GM19372 (cell line): ENCODE measurements around the gene PMIS2.

ENCODE experiments used
- ATAC-seq: cut with Tn5 transposase; IDR thresholded peaks from one replicate; pipeline ENCODE4 v1.9.1; 2021; ENCODE audit warnings: mild to moderate bottlenecking, low read depth, moderate library complexity; ENCODE audit not compliant: unreplicated experiment

The PMIS2 gene

DNA sequence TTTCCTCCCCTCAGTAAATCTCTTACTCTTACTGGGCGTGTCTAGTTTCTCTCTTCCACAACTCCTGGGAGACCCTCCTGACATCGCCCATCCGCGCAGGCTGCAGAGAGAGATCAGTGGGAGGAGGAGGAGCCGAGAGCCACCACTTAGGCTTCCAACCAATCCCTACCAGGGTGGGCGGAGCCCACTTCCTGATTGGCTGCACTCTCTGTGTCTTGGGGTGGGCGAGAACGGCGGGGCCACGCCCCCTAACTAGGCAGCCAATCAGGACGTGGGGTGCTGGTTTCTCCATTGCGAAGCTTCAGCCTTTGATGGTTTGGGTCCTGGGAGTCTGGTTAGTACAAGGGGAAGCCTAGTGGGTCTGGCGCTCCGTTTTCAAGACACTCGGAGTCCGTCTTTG is at the start of gene PMIS2:
Gene PMIS2, plus strand, starts transcription at position 326 of the 400 bp plus-strand sequence. CDS start 87 bp downstream, outside the sequence.
- ATAC-seq = no peak

DNA sequence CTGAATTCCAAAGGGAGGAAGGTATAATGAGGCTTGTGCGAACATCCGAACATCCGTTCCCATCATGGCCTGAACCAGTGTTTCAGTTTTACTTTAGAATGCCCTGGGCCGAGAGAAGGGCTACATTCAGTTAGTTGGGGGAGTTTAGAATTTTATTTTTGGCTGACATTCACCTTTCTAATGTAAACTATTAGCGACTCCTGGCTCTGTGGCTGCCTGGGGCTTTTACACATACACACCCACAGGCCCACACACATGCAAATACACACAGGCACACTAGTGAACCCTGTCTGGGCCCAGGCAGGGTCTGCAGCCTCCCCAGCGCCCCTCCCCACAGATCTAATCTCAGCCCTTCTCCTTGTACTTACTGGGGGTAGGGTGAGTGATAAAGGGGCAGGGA is 46.7 kb upstream of the PMIS2 start:
- no peak for ATAC-seq

DNA sequence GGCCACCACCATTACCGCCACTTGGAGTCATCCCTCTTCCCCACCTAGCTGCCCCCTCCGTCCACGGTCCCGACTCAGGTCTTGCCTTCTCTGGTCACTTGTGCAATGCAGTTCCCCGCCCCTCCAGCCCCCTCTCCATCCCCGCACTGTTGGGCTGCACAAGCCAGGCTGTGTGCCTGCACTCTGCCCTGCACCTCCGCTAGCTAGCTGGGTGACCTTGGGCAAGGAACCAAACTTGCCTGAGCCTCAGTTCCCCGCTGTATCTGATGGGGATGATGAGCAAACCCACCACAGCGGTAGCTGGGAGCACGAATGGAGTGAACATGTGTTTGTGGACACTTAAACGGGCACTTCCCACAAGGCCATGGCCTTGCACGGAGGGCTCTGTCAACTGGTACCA is 46.1 kb upstream of the PMIS2 start:
- ATAC-seq = no peak

DNA sequence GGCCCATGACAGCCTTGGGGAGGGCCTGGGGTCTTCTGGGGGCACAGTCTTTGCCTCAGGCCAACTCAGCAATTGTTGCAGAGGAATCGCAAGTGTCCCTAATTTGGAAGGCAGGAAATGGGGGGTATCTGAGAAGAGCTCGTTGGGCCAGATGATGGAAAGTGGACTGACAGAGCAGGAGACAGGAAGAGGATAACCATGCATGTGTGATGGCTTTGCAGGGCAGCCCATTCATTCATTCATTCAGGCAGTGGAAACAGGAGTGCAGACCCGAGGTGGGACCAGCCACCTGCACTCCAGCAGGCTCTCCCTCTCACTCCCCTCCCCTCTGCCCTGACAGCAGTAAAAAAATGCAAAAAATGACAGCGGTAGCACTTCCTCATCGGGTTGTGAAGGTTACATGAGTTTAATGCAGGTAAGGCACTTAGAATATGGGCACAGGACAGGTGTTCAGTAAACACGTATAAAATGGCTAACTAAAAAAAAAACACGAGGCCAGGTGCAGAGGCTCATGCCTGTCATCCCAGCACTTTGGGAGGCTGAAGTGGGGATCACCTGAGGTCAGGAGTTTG is 45.5 kb upstream of the PMIS2 start:
- ATAC-seq = no peak

DNA sequence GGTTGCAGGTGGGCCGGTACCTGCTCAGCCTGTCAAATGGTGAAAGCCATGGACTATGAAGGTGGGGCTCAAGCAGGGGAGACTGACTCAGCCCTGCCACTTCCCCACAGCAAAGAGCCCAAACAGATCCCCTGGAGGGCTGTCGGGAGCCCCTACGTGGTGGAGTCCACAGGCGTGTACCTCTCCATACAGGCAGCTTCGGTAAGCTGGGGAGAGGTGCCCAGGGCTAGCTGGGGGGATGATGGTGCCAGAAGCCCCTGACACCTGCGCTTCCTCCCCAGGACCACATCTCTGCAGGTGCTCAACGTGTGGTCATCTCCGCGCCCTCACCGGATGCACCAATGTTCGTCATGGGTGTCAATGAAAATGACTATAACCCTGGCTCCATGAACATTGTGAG is 43.8 kb upstream of the PMIS2 start:
- ATAC-seq = no peak

DNA sequence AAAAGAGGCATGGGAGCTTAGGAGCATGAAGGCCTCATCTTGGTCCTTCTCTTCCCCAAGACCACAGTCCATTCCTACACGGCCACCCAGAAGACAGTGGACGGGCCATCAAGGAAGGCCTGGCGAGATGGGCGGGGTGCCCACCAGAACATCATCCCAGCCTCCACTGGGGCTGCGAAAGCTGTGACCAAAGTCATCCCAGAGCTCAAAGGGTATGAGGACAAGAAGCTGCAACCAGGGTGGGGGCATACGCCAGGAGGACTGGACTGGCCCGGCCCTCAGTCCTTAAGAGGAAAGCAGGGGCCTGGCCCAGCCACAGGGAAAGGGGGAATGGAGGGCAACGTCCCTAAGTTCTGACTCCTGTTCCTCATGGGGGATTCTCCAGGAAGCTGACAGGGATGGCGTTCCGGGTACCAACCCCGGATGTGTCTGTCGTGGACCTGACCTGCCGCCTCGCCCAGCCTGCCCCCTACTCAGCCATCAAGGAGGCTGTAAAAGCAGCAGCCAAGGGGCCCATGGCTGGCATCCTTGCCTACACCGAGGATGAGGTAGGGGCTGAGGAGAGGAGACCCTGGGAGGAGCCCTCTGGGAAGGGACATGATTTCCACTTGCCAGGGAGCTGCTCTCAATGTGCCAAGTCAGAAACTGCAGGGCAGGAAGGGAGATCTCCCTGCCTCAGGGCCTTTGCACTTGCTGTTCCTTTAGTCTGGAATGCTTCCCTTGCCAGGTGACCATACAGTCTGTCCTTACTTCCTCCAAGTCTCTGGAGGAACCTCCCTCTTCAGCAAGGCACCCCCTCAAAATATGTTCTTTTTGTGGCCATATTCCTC is 42.5 kb upstream of the PMIS2 start:
- no peak for ATAC-seq

DNA sequence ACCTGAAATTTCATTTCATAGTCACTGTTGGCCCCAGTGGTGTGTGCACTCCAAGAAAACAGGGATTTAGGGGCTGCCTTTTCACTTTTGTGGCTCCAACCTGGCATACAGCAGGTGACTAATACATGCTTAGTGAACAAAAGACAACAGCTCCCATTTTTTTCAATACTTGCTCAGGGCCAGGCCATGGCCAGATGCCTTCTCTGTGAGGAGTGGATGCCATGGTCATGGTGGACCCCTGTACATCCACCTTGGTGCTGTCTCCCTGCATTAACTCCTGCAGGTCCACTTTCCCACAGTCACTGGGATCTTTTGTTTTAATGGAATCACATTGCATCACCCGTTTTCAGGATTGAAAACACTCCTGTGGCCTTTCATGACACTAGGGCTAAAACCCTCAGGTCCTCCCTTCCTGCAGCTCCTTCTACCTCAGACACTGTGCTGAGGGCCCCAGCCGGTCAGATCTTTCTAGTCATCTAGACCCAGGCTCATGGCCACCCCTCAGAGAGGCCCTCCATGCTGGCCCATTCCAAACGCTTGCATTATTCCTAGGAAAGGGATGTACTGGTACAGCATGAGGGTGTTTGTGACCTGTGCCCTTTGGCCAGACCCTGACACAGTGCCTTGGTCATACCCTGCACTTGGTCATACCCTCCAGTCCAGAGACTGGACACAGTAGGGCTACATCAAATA is 41.7 kb upstream of the PMIS2 start:
- no peak for ATAC-seq

DNA sequence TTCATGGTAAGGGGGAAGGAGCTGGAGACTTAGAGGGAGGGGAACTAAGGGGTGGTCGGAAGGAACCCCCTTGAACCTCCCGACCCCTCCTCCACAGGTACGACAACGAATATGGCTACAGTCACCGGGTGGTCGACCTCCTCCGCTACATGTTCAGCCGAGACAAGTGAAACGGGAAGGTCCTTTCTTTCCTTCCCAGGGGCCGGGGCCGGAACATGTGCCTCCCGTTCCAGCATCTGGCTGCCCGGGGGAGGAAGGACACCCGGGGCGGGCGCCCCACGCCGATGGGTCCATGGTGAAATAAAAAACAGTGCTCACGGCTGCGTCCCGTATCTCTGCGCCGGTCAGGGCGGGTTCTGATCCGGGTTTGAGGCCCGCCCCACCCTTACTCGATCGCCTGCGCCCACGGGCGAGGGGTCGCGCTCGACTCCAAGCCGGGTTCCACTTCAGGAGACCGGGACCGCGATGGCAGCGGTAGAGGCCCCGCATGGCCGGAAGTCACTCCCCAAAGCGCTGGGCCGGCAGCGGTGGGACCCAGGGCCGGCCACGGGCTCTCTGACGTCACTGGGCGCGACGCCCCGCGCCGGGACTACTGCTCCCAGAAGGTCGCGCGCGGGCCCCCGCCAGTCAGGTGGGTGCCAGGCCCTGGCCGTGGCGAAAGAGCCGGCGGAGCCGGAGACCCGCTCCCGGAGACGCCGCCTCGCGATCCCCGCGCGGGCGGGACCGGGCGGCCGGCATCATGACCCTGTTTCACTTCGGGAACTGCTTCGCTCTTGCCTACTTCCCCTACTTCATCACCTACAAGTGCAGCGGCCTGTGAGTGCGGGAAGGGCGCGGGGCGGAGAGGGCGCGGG is 40.7 kb upstream of the PMIS2 start, which contains the start of gene TMEM147:
Gene TMEM147, plus strand, starts transcription at position 626 of the 854 bp plus-strand sequence. Its CDS starts 114 bp downstream, at position 740.
- ATAC-seq = peak; percentile 87

DNA sequence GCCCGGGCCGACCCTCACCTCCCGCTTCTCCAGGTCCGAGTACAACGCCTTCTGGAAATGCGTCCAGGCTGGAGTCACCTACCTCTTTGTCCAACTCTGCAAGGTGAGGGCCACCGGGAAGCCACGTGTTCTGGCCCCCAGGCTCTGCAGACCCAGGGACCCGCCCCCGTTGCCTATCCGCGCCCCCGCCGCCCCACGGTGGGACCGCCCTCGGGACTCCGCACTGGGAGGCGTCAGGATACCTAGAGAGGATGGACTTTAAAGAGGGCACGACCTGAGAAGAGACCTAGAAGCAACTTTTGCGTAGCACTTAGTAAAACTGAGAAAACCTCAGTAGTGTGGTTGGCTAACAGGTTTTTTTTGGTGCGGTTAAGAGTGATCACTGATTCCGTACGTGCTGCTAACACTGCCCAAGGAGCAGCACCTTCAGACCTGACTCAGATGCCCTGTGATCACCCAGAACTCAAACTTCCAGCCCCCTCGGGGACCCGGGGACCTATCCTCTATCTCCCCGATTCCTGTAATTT is 40.1 kb upstream of the PMIS2 start:
- peak; percentile 48 for ATAC-seq

DNA sequence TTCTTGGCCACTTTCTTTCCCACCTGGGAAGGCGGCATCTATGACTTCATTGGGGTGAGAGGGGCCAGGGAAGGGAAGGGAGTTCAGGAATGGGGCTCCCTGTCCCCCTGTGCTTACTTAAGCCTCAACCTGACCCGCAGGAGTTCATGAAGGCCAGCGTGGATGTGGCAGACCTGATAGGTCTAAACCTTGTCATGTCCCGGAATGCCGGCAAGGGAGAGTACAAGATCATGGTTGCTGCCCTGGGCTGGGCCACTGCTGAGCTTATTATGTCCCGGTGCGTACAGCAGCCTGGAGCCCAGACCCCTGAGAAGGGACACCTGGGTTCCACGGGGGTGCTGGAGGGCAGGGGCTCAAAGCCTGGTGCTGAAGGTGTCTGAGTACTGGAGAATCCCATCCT is 39.4 kb upstream of the PMIS2 start:
- no peak for ATAC-seq

DNA sequence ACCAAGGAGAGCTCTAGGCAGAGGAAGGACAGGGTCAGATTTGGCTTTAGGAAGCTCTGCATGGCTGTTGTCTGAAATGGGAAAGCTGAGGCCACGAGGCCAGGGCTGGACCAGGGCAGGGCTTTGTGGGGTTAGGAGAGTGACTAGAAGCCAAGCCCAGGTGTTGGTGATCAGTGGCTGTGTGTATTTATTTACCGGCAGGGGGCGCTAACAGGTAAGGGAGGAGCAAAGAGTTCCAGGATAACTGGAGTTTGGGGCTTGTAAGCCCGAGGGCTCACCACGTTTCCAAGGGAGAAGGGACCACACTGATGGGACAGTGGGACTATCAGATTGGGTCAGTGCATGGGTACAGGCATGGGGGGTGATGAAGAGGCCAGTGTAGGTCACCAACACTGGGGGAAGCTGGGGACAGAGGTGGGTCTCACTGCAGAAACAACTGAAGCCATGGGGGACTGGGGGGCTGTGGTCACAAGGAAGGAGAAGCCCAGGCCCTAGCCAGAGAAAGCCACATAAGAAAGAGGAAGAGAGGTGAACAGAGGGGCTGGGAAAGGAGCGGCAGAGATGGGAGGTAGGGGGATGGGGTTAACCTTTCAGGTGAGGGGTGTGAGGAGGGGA is 36.7 kb upstream of the PMIS2 start:
- no peak for ATAC-seq

DNA sequence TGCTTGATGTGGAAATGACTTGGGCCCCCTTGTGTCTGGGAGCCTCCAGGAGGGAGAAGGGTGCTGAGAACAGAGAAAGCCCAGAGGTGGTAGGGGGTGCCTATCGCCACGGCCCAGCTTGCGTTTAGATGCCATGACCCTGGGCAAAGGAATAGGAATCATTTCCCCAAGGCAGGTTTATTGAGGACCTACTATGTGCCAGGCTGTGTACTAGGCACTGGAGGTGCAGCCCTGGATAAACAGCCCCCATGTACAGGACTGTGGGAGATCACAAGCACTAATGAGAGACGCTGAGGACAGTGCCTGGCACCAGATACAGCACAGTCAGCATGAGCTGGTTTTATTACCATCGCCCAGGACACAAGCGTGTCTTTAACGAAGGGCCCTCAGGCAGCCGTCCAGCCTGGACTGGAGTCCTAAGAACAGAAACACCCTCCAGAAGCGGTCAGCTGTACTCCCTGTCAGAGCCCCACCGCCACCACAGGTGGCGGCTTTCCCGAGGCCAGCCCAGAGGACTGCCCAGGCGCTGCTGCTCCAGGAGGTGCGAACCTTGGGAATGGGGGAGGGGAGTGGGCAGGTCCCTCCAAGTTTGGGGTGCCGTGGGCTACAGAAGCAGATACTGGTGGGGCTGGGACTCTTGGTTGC is 36.0 kb upstream of the PMIS2 start:
- ATAC-seq = no peak

DNA sequence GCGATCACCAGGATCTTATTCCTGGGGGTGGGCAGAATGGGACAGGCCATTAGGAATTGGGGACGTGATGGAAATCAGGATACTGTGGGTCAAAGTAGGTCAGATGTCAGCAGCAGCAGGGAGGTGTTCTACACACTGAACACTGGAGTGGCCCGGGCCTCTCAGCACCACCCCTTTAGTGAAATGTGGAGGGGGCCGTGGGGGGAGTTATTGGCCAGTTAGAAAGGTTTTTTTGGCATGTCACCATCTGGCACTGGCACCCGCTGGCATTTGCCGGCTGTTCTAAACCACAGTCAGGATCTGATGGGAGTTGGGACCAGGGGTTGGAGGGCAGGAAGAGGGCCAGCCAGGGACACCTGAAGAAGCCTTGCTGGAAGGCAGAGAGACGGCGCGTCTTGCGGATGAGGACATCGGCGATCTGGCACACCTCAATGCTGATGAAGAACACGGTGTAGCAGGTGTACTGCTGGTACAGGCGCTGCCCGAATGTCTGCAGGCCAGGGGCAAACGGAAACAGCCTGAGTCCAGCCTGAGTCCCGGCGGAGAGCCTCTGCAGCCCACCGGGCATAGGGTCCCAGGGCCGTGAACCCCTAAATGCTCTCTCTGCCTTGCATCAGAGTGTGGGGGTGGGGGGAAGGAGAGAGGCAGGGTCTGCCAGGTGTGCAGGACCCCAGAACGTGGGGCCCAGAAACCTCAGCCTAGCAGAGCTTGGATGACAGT is 34.7 kb upstream of the PMIS2 start:
- ATAC-seq = no peak

DNA sequence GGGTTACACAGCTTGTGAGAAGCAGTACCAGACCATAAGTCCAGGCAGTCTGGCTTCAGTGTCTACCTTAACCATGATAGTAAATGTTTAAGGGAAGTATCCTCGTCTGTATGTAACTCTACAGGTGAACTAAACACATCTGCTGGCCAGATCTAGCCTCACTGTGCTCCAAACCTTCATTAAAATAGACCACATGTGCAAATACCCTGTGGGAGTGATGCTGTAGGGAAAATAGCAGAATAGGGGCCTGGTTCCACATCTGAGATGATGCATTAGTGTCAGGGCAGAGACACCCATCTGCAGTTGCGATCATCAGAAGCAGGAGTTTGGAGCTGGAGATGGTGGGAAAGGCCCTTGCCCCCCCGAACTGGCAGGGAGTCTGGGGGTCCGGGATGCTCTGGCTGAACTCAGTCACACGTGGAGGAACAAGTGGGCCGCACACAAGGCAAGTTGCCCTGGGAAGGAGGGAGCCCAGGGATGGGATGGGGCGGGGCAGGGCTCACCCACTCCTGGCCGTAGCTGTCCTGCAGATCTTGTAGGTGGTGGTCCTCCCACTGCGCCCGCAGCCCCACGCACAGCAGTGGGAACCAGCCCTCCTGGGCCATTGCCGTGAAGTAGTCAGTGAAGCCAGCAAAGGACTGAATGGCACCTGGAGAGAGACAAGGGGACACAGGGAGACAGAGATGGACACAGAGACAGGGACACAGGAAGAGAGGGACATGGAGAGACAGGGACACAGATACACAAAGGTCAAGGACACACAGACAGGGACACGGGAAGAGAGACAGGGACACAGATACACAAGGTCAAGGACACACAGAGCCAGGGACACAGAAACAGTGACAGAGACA is 33.2 kb upstream of the PMIS2 start:
- ATAC-seq = no peak

DNA sequence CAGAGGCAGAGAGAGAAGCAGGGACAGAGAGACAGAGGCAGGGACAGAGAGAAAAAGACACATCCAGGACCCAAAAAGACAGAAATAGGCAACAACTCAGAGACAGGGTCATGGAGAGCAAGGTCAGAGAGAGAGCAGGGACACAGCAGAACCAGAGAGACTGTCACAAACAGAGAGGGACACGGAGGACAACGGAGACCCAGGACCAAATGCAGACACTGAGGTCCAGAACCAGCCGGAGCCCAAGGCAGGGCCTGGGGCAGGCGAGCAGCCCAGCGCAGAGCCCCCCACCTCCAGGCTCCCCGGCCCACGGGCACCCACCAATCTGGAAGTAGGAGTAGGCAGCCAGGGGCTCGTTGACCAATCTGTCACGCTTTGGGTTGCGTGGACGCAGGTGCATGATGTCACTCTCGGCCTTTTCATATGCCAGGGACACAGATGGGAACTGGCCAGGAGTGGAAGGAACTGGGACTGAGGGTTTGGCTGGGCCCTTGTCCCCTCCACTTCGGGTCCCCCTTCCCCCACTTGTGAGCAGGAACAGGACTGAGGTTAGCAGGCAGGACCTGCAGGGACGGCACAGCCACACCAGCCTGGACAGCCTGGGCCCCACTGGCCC is 32.5 kb upstream of the PMIS2 start:
- no peak for ATAC-seq

DNA sequence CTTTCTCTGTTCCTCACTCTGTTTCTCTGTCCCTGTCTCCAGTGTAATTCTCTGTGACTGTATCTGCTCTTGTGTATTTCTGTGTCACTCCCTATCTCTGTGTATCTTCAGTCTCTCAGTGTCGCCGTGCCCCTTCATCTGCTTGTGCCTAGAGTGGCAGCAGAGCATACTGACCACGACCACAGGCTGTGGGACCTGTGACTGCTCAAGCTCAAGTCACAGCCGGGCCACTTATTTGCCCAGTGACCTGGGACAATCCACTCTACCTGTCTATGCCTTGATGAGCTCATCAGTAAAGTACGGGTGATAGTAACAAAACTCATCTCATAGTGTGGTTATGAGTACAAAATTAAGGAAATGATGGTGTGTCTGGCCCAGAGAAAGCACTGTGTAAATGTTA is 31.9 kb upstream of the PMIS2 start:
- ATAC-seq = no peak

DNA sequence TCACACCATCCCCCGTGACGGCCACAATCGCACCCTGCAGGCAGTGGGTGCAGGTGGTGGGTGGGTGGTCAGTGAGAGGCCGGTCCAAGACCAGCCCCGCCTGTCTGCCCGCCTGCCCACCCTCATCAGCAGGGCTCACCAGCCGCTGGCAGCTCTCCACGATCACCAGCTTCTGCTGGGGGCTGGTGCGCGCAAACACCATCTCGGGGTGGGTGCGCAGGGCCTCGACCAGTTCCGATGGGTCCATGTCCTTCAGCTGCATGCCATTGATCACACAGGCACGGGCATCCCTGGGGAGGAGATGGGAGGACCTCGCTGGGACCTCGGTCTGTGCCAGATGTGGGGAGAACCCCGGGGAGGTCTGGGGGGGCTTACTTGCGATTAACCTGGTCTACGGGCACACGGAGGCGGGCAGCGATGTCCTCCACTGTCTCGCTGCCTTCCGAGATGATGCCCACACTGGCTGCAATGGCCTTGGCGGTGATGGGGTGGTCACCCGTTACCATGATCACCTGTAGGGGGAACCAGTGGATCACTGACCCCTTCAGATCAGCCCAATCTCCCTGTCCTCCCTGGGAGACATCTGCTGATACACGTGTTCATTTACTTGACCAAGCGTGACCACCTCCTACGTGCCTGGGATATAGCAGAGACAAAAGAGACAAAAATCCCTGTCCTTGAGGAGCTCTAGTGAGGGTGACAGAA is 30.5 kb upstream of the PMIS2 start:
- ATAC-seq = no peak
